K562 (cell line): ENCODE data around the gene CDCP2.

ENCODE experiments used
- NFIC ChIP-seq: fragments of 450-650 bp; IDR thresholded peaks from 2 replicates; pipeline ENCODE4 v1.6.1; 2017; ENCODE audit warnings: mild to moderate bottlenecking, inconsistent platforms
- TCF7L2 ChIP-seq: fragments of 150-350 bp; IDR thresholded peaks from 2 replicates; pipeline ENCODE4 v1.6.1; 2016; ENCODE audit warnings: low read depth, mild to moderate bottlenecking, low read length, moderate library complexity

DNA sequence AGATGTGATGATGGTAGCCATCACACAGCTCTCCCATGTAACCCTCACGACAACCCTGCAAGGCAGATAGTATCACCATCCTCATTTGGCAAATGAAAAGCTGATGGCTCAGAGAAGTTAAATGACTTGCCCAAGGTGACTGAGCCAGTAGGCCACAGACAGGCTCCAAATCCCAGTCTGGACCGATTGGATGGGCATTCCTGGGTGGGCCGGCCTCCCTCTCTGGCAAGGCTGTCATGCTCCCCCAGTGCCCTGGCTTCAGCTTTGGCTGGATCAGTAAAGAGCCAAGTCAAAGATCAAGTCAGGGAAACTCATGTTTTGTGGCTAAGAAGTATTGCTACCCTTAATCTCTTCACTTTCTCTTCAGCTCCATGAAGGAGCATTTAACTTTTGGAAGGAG is 41.2 kb downstream of the CDCP2 start:
- TF ChIP-seq TCF7L2 (no peak), NFIC (no peak)
